Fibroblast of the conjunctiva (primary cell): ENCODE results near the gene DALRD3.

Experiments used
- DNase-seq: peaks from one replicate; pipeline ENCODE4 v3.0.0-alpha.2; 2010; ENCODE audit warnings: low read depth

DALRD3 gene

DNA sequence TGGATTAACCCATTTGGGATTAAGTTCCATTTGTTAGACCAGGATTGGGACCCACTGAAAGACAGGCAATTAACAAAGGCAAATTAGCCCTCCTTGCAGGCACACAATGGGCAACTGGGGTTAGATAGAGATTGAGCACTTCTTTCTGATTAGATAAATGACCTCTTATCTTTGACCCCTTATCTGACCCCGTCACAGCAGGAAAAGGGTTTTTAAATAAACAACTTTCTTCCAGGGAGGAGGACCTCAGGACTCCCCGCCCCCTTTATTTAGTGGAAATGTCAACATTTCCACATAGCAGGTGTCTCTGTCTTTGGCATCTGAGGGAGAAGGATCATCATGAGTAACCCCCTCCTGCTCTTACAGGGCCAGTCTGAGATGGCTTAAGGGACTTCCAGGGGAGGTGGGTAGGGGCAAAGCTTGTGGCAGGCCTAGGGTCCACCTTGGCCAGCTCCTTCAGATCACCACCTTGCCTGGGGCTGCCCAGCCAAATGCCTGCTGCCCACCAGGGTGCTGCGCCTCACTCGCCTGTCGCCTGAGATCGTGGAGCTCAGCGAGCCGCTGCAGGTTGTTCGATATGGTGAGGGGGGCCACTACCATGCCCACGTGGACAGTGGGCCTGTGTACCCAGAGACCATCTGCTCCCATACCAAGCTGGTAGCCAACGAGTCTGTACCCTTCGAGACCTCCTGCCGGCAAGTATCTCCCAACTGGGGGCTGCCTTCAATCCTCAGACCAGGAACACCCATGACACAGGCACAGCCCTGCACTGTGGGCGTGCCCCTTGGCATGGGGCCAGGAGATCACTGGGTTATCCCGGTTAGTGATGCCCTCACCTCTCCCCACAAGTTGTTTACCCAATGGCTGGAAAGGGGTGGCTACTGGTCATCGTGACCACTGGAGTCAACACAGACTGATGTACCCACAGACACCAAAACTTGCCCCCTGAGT lies 13.8 kb downstream of the DALRD3 start:
- no peak for DNase-seq

DNA sequence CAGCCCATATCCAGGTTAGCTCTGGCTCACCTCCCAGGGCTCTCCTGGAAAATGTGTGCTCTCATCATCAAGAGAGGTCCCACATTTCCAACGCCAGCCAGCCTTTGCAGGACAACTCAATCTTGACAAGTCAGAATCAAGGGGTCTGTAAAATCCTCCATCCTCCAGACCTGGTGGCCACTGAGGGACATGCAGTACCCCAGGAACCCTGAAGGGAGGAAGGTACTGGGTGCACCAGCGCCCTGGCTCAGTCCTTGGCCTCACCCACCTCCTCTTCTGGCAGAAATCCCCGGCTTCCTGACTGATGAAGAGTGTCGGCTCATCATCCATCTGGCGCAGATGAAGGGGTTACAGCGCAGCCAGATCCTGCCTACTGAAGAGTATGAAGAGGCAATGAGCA lies 17.2 kb downstream of the DALRD3 start:
- no peak for DNase-seq

DNA sequence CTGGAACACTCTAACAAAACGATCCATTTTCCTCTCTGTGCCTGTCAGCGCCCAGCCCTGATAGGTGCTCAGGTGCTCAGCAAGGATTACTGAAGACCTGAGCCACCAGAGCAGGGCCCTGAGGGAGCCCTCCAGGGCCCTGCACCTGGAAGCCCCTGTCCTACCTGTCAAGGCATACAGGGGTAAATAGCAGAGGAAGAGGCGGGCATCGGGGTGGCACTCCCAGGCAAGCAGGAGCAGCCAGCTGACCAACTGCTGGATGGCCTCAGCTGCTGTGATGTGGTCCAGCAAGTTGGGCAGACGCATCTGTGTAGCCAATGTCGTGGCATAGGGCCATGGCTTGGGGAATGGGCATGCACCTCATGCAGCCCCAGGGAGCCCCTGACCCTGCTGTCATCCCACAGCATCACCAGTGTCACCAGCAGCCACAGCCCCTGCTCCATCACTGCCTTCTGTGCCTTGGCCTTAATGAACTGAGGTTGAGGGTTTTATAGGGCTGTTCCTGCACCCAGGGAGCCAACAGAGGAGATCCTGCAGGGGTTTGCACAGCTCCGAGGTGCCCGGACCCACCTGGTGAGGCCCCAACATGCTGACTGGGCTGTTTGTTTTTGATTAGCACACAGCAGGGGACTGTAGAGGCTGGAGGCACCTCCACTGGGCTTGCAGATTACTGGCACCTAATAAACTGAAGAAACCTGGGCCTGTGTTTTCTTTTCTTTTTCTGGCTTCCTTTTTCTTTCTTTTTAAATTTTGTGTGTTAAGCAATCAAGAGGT lies 19.1 kb downstream of the DALRD3 start:
- DNase-seq, result no peak

DNA sequence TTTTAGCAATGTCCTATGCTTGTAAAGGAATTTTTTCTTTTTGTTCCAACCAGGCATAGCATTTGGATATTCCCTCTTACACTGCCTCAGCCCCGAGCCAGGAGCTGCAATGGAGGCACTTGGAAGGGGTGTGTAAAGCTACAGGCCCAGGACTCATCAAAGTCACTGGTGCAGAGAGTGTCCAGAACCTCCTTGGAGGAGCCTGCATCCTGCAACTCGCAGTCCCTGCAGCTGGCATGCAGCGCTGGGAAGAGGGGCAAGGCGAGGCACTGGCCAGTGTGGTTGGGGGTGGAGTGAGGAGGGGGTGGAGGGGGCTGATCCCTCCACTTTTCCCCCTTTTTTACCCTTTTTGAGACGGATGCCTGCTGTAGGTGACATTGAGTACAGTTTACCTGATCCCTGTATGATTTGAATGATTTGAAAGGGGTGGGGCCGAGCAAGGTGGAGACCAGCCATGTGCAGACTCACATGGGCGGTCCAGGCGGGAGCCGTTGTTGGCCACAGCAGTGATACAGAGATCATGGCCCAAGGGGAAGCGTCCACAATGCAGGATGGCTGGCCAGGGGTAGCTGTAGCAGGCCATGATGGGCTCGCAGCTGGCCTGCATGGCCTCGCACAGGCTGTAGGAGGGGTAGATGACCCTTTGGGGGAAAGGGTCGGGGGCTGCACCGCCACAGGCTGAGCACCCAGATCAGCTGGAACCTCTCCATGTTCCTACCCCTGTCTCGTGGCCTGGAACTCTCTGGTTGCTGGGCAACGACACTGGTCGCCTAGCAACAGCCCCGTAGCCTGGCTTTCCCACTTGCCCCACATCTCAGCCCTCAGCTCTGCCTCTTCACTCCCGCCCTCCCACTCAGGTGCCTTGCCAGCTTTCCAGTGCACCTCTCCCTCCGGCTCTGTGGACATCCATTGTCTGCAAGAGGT lies 20.4 kb downstream of the DALRD3 start:
- no peak for DNase-seq

DNA sequence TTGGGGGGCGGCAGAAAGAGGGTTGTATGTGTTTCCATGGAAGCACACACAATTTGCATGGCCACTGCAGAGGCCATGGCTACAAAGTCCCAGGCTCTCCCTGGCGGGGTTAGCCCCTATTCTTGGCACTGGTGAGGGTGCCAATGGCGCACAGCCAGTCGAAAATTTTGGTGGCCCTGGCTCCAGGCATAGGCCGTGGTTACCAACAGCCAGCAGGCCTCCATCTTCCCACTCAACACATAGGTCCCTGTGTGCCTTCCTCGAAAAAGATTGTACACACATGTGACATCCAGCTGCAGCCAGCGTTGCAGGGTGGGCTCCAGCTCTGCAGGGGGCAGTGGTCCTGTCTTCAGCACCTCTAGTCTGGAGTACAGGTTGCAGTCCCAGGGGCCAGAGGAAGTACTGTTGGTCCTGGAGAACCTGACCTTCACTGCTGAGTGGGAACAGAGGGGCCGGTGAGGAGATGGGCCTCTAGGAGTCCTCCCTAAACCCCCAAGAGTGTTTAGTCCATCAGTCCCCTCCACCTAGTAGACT lies 21.2 kb downstream of the DALRD3 start:
- no peak for DNase-seq

DNA sequence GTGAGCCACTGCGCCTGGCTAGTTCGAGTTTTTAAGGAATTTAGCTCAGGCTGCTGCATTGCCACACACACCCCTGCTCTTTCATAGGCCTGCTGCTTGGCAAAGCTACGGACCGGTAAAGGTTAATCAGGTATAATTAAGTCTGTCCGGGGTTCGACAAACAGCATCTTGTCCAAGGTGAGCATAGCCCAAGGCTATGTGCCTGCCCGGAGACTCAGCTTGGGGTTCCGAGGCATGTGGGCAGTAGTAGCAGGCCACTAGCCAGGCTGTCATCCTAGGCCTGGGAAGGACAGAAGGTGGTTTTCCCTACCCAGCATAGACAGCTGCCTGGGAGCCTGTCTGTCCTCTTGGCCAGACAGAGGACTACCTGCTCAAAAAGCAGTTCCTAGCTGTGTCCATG lies 21.7 kb downstream of the DALRD3 start:
- DNase-seq, result no peak

DNA sequence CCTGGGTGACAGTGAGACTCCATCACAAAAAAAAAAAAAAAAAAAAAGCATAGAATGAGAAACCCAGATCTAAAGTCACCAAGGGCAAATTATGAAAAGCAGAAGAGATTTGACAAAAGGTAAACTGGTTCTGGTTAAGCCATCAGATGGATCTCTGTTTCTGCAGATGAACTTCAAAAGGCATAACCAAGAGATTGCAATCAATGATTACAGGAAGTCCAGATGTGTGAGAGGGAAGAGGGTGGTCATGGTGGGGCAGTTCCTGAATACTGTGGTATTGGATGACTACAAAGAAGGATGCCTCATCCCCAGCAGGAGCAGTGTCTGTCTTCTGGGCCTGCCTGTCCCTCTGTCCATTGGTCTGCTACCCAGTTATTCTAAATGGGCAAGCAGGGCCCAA lies 24.5 kb downstream of the DALRD3 start:
- no peak for DNase-seq

DNA sequence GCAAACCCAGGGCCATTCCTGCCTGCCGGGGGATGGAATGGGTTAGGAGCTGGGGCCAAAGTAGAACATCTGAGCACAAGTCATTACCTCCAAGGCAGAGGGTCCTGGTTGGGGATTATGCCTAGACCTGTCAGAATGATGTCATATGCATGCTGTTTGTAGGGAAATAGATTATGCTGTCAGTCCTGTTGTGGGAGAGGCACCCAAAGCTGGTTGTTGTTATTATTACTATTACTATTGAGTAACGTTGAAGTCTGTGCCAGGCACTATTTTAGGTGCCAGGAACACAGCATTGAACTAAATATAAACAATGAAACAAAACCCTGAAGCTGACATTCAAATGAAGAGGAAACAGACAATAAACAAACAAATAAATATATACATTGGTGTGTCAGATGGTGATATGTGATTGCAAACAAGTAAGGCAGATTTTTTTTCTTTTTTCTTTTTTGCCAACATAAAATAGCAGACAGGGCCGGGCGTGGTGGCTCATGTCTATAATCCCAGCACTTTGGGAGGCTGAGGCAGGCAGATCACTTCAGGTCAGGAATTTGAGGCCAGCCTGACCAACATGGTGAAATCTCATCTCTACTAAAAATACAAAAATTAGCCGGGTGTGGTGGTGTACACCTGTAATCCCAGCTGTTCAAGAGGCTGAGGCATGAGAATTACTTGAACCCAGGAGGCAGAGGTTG lies 26.4 kb downstream of the DALRD3 start:
- DNase-seq, result no peak

DNA sequence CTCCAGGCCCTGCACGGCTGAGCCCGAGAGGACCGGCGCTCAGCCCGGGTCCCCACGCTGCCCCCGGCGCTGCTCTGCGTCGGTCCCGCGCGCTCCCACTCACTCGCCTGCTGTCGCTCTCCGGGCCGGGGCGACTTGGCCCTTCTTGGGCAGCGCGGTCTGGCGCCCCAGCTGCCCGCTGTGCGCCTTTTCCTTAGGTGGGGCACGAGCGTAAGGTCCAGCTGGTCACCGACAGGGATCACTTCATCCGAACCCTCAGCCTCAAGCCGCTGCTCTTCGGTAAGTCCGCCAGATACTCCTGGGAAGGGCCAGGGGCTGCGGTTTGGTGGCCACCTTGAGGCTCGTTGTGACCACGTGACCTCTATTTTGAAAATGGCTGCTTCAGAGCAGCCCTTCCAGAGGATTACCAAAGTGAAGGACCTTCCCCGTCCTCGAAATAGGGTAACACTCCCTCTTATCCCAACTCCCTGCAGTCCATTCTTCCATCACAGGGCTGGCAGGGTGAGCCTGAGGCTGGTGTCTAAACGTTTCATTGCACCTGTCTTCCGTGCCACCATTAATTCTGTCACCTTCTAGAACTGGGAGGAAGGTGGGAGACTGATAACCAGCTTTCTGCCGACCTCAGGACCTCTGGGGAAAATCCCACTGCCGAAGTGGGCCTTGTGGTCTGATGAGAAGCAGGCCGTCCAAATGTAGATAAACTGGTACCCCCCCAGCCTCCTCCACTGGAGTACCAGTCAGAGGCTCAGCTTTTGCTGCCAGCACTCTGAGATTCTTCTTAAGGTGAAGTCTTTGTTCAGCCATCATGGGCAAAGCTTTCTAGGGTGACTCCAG lies 27.5 kb downstream of the DALRD3 start:
- DNase-seq, result no peak

DNA sequence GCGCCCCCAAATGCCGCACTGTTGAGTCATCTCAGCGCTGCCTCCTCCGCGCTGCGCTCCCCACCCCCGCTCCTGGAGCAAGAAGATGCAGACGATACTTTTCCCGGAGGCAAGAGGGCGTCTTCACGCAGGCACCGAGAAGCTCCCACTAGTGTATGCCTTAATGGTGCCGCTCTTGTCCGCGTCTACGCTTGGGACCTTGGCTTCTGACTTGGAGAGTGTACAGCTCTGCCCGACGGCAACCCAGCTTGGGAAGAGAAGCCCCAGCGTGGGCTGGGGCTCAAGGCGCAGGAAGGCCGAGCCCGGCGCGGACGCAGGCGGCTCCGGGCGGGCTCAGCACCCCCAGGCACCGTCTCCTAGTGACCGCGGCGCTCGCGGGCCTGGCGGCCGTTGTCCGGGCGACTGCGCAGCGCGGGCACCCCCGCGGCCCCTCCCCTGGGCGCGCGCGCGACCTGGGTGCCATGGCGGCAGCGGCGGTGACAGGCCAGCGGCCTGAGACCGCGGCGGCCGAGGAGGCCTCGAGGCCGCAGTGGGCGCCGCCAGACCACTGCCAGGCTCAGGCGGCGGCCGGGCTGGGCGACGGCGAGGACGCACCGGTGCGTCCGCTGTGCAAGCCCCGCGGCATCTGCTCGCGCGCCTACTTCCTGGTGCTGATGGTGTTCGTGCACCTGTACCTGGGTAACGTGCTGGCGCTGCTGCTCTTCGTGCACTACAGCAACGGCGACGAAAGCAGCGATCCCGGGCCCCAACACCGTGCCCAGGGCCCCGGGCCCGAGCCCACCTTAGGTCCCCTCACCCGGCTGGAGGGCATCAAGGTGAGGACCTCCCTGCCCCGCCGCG lies 28.4 kb downstream of the DALRD3 start, which contains the start of gene P4HTM:
TSS of gene P4HTM (plus strand) at position 446 of the 840 bp plus-strand sequence. CDS start at position 462, 16 bp downstream.
- DNase-seq, result peak; percentile 82

DNA sequence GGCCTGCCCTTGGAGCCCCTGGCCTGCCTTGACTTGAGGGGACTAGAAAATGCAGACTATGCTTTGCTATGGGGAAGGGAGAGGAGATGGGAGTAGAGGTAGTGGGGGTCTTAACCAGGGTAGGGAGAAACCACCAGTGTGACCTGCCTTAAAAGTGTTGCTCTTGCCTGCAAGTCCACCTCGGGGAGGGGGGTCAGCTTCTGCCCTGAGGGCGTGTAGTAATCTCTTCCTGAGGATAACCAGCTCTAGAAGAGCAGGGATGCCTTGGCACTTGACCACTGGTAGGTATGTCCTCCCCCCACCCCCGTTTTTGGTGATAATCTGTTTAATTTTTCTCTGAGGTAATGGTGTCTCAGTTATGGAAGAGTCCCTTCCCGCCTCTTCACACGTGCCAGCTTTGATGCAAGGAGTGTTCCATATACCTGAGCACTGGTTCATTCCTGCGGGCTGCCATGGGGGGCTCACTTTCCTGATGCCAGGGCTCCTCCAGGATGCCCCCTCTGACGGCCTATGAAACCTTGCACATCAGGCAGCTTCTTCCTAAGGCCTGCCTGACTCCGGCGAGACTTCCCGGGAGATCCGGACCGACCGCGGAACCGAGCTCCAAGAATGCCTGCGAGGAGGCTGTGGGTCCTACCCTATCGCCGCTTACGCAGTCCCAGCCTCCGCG lies 29.1 kb downstream of the DALRD3 start:
- no peak for DNase-seq

DNA sequence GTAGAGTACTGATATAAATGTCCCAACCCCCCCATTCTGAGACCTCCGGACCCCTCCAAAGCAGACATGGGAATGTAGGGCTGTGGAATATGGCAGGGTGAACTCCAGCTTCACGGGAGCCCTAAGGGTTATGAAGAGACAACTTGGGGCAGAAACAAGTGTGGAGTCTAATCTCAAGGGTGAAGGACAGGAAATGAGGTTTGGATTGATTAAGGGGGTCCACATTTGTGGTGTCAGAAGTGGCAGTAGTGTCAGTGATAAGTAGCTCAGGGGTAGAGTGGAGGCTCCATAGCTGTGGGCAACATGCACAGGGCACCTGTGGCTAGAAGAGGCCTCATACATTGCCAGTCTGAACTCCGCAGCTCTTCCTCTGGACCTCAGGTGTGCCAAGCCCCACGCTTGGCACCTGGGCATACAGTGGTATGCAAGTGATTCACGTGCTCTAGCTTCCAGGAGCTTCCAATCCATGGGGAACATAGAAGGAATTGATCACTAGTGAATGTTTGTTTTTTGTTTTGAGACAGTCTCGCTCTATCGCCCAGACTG lies 32.5 kb downstream of the DALRD3 start:
- no peak for DNase-seq

DNA sequence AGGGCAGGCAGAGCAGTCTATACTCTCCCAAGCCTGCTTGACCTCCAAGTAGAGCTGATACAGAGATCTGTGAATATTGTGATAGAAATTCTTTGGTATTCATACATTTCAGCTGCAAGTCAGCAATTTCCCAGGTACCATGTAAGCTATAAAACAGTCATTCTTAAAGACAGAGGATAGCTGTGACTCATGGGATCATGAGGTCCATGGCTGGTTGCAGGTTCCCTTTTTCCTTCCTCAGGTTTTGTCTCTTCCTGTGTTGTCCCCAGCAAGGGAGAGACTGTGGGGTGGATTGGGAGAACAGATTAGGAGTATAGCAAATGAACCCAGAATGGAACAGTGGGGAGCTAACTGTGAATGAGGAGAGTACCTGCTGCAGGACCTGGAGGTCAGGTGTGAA lies 33.7 kb downstream of the DALRD3 start:
- no peak for DNase-seq

DNA sequence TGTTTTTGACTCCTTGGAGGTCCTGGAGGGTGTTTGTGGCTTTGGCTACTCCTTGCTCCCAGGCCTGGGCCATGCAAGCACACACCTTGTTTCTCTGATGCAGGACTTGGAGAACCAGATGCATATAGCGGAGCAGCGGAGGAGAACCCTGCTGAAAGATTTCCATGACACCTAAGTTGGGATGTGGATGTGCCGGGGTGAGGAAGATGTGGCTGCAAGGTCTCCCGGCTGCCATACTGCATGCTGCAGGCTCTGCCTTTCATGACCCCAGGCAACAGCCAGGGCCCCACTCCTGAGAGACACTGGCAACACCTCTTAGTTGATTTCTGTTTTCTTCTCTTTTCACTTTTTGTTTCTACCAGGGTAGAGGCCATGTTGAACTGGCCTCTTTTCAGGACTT lies 35.3 kb downstream of the DALRD3 start:
- no peak for DNase-seq

DNA sequence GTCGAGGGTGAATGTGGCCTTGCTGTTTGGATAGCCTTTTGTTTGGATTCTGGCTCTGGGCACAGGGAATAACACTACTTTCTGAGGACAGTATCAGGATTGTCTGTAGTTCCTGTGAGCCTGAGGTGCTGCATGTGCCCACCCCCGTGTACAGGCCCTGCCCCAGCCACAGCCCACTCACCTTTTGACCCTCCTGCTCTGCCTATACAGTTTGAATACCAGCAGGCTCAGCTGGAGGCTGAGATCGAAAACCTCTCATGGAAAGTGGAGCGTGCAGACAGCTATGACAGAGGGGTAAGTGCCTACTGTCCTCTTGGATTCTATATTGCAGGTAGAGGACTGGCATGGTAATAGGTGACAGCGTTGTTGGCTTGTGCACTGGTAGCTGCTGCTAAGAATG lies 35.7 kb downstream of the DALRD3 start:
- DNase-seq, result no peak

DNA sequence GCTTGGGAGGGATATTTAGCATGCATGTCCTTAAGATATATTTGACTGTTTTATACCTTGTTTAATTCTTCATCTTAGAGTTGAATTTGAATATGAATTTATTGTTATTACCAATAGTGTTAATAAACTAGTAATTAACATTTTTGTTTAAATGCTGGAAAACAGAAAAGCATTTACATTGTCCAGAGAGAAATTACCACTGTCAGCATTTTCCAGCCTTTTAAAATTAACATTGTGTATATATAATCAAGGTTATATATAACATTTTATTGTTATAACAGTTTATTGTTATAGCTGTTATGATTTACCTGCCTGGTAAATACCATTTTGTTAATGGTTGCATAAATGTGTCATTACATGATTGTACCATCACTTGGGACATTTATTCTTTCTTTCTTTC lies 36.4 kb downstream of the DALRD3 start:
- DNase-seq, result no peak

DNA sequence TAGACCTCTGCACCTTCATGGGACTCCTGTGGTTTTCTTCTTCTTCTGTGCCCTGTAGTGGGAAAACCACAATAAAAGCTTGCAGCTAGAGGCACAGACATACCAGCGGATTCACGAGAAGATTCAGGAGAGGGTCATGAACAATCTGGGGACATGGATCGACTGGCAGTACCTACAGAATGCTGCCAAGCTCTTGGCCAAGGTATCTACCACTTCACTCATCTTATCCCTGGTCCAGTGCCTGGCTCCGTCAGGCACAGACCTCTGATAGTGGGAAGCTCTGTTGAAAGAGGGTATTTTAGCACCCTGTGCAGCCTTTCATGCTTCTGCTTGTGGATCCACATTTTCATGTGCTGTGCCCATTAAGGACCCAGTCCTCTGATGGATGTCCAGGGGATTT lies 38.1 kb downstream of the DALRD3 start:
- DNase-seq, result no peak

DNA sequence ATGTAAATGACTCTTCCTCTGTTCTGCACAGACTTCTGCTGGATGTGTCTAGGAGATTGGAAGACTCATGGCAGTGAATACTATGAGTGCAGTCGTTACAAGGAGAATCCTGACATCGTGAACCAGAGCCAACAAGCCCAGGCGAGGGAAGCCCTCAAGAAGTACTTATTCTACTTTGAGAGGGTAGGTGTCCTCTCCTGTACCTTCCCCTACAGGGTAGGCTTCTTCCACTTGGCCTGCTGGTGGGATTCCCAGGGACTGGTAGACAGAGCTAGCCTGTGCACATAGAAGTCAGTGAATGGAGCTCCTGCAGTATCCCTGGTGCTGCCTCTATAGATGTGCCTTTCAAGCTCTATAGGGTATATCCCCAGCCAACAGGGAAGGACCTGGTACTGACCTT lies 38.9 kb downstream of the DALRD3 start:
- no peak for DNase-seq
